SU-DHL-6 (cell line): ENCODE data around the gene MITF.

Source experiments
- EZH2phosphoT487 ChIP-seq: fragments of 200-600 bp; sonication (generic), shearing (Covaris generic); conservative IDR thresholded peaks from 2 replicates; pipeline ENCODE4 v1.6.1; 2018; ENCODE audit warnings: mild to moderate bottlenecking, antibody characterized with exemption, low read length, moderate library complexity, mixed read lengths
- TF ChIP-seq, protein P1 (sequence below): fragments of 200-600 bp; sonication (generic); IDR thresholded peaks from one replicate; pipeline ENCODE4 v1.5.1; 2017; ENCODE audit warnings: antibody characterized with exemption, mild to moderate bottlenecking, low read length, moderate library complexity; ENCODE audit not compliant: insufficient read depth, poor library complexity, severe bottlenecking

DNA sequence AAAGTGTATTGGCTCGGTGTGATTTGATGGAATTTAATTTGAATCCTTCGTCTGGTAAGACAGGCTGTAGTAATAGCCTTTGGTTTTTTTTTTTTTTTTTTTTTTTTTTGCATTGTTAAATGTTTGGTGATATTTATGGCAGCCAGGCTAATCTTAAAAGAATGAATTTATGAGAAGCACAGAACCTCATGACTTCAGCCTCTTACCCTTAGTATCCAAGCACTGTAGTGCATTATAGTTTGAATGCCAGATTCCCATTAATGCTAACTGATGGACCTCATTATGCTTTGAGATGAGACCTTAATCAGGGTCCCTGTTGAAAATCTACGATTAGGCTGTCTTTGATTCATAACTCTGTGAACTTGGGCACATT, 149.7 kb downstream of the MITF start:
- TF ChIP-seq, protein P1, sequence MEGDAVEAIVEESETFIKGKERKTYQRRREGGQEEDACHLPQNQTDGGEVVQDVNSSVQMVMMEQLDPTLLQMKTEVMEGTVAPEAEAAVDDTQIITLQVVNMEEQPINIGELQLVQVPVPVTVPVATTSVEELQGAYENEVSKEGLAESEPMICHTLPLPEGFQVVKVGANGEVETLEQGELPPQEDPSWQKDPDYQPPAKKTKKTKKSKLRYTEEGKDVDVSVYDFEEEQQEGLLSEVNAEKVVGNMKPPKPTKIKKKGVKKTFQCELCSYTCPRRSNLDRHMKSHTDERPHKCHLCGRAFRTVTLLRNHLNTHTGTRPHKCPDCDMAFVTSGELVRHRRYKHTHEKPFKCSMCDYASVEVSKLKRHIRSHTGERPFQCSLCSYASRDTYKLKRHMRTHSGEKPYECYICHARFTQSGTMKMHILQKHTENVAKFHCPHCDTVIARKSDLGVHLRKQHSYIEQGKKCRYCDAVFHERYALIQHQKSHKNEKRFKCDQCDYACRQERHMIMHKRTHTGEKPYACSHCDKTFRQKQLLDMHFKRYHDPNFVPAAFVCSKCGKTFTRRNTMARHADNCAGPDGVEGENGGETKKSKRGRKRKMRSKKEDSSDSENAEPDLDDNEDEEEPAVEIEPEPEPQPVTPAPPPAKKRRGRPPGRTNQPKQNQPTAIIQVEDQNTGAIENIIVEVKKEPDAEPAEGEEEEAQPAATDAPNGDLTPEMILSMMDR: no peak
- TF ChIP-seq EZH2phosphoT487: no peak
